Activated naive CD4-positive, alpha-beta T cell treated with anti-CD3 and anti-CD28 coated beads for 36 hours (primary cell): Measurements from ENCODE around the gene REXO2. TPM values are rescaled to one million over a fixed set of nuclear protein-coding genes. Genes with fewer than 3 reads are reported as not detected.
A peak's percentile ranks its signal among the peaks of the same experiment; 100 is the strongest.

Source experiments
- CTCF ChIA-PET: fragments of 350-600 bp; sonication (Branson Sonifier 250); formaldehyde crosslinking; loops from one replicate; lab custom pipeline; 2021; ENCODE audit warnings: antibody characterized with exemption; lab: Charles Lee
- DNase-seq: peaks from one replicate; pipeline ENCODE4 v3.0.0-alpha.2; 2020
- H3K27ac Mint-ChIP-seq: one replicate; pipeline ENCODE4 v1.8.0; 2021; ENCODE audit warnings: mild to moderate bottlenecking, mixed read lengths
- H3K27me3 Mint-ChIP-seq: one replicate; pipeline ENCODE4 v1.8.0; 2021; ENCODE audit warnings: low read depth, mixed read lengths
- H3K36me3 Mint-ChIP-seq: one replicate; pipeline ENCODE4 v1.8.0; 2021; ENCODE audit warnings: low read depth, mixed read lengths
- H3K4me1 Mint-ChIP-seq: one replicate; pipeline ENCODE4 v1.8.0; 2021; ENCODE audit warnings: low read depth, mixed read lengths
- H3K4me3 Mint-ChIP-seq: one replicate; pipeline ENCODE4 v1.8.0; 2021; ENCODE audit warnings: mild to moderate bottlenecking, moderate library complexity, mixed read lengths
- H3K9me3 Mint-ChIP-seq: one replicate; pipeline ENCODE4 v1.8.0; 2021; ENCODE audit warnings: mixed read lengths
- intact Hi-C: fragments of 100-400 bp; cut with micrococcal nuclease; formaldehyde crosslinking; loops from one replicate; pipeline ENCODE4 v1.15.1; 2023
- total RNA-seq, 2 experiments: library from RNA; stranded (reverse); gene quantifications; one replicate each; pipeline ENCODE4 v1.2.3, GENCODE V29; 2021

REXO2 gene
- total RNA-seq: 10 to 100 TPM; 51.1 to 51.4 TPM

DNA sequence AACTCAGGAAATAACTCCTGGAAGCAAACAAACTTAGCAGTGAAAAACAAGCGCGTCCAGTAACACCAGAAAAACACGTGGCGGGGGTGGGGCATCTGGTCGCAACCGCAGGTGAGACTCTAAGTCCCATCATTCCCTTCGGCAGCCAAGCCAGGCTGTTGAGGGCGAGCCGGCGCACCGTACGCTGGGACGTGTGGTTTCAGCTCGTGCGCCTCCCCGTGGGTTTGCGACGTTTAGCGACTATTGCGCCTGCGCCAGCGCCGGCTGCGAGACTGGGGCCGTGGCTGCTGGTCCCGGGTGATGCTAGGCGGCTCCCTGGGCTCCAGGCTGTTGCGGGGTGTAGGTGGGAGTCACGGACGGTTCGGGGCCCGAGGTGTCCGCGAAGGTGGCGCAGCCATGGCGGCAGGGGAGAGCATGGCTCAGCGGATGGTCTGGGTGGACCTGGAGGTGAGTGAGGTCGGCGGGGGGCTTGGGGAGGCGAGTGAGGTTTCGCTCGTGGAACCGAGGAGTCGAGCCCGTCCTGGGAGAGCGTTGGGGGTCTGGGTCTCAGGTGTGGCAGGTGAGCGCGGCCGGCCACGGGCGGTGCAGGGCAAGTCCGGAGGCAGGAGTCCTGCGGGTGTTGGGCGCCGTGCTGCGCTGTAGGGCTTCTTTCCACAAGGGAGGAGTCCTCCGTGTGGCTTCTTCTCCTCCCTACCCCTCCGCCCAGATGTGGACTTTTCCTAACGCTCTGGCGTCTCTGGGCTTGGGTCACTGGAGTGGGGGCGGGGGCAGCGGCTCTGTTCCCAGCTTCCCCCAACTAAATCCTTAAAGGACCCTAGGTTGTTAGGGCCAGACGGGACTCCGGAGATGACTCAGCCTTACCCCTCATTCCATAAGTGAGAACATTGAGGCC, at the start of gene REXO2:
TSS of gene REXO2 (plus strand) at position 239 of the 892 bp plus-strand sequence. CDS start at position 301, 62 bp downstream.
- Mint-ChIP-seq H3K27ac (peak within 1 kb of the TSS; percentile 82), H3K36me3 (peaks cover 9% of the 10 kb centered on the region), H3K4me1 (peaks cover 23% of the 10 kb centered on the region), H3K27me3 (no peaks in the 10 kb centered on the region), H3K9me3 (no peaks in the 10 kb centered on the region), H3K4me3 (peak within 1 kb of the TSS; percentile 94)
- DNase-seq: peak; percentile 95
- intact Hi-C loops: loop anchor here (1.0 to 10.0 kb wide), 7 partner anchors 39 to 565 kb away; partner anchors contain the start of genes C11orf71, RBM7, USP28 and ZBTB16
- CTCF ChIA-PET: interaction anchor here (0.6 to 1.2 kb wide), 4 partner anchors 12 to 813 kb away, joined by 3 to 5 read pairs (median 3); no protein-coding TSS in a partner anchor

DNA sequence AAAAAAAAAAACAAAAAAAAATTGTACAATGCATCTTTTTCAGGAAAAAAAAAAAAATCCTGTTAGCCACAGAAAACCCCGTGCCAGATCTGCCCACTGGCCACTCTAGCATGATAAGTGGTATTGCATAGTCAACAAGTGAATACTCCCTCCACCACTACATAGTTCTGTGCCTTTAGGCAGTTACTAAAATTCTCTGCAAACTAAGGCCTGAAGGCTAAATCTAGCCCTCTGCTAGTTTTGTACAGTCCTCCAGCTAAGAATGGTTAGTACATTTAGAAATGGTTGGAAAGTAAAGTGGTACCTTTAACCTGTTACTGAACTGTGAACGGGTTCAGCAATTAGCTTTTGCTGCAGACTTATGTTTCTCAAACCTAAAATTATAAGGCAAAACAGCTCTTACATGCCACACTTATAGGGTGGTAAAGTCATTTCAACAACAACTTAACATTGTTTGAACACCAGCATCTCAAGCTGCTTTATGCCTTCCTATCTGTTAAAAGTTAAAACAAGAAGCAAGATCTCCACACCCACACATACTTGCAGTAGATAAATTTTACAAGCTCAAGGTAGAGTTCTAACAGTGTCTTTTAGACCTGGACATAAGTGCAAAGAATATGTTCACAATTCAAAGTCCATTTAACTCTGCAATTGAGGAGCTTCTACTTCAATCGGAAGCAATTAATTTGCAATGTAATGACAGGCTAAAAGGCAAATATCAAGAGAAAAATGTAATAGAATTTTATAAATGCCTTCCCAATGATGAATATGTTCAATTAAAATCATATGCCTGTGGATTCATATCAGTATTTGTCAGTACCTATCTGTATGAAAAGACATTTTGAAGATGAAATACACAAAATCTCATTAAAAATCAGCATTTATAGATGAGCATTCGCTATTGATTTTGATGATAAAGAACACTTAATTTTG, 46.3 kb upstream of the REXO2 start:
- peaks cover 2% of the 10 kb centered on the region for H3K36me3 Mint-ChIP-seq
- peaks cover 7% of the 10 kb centered on the region for H3K4me1 Mint-ChIP-seq
- CTCF ChIA-PET: interaction anchor here (0.7 kb wide), 1 partner anchor 12 kb away, joined by 5 read pairs; no protein-coding TSS in a partner anchor
- H3K27me3 Mint-ChIP-seq: no peaks in the 10 kb centered on the region
- DNase-seq: no peak
- no peaks in the 10 kb centered on the region for H3K9me3 Mint-ChIP-seq
- H3K4me3 Mint-ChIP-seq: no peak overlapping the region
- intact Hi-C loops: no loop called here
- no peak overlapping the region for H3K27ac Mint-ChIP-seq

DNA sequence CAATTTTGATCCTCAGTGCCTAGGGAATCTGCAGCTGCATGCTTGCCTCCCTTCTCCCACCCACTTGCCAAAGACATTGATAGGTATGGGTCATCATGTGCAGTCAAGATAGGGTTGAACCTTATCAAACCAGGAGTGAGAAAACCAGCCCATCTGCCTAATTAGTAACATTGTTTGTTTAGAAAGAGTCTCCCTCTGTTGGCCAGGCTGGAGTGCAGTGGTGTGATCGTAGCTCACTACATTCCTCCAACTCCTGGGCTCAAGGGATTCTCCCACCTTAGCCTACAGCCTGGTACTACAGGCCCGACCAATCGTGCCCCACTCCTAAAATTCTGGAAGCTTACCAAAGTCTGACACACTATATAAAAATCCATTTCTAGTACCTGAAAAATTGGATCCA, 43.5 kb upstream of the REXO2 start:
- H3K27me3 Mint-ChIP-seq: no peaks in the 10 kb centered on the region
- no peaks in the 10 kb centered on the region for H3K9me3 Mint-ChIP-seq
- H3K36me3 Mint-ChIP-seq: peaks cover 9% of the 10 kb centered on the region
- DNase-seq: no peak
- intact Hi-C loops: no loop called here
- no peak overlapping the region for H3K4me3 Mint-ChIP-seq
- CTCF ChIA-PET: interaction anchor here (1.5 to 1.7 kb wide), 2 partner anchors 9 to 55 kb away, joined by 3 to 7 read pairs; no protein-coding TSS in a partner anchor
- H3K27ac Mint-ChIP-seq: no peak overlapping the region
- peaks cover 17% of the 10 kb centered on the region for H3K4me1 Mint-ChIP-seq

DNA sequence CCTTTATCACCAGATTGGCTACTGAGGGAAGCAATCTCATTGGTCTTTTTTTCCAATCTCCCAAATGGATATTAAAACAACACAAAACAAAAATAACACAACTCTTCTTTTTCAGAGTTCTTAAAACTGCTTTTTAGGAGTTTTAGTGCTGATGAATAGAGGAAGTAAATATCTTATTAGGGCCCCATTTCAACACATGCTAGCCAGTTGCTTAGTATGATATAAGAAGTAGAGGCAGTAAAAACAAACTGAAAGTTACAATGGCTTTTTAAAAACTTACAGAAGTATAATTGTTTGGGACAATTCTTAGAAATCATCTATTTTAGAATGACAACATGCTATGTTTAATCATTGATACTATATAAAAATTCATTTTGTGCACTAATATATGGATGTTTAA, 42.4 kb upstream of the REXO2 start:
- Mint-ChIP-seq H3K9me3 (no peaks in the 10 kb centered on the region), H3K36me3 (peaks cover 10% of the 10 kb centered on the region), H3K4me1 (peaks cover 18% of the 10 kb centered on the region), H3K4me3 (no peak overlapping the region), H3K27me3 (no peaks in the 10 kb centered on the region), H3K27ac (no peak overlapping the region)
- CTCF ChIA-PET: no interaction called here
- intact Hi-C loops: no loop called here
- DNase-seq: no peak

GRCh38 chr11:114397349-114397982, 41.8 kb upstream of the REXO2 start:
- H3K27me3 Mint-ChIP-seq: no peaks in the 10 kb centered on the region
- intact Hi-C loops: no loop called here
- no peak overlapping the region for H3K4me3 Mint-ChIP-seq
- H3K36me3 Mint-ChIP-seq: peaks cover 12% of the 10 kb centered on the region
- H3K27ac Mint-ChIP-seq: no peak overlapping the region
- H3K4me1 Mint-ChIP-seq: peaks cover 22% of the 10 kb centered on the region
- no peaks in the 10 kb centered on the region for H3K9me3 Mint-ChIP-seq
- CTCF ChIA-PET: no interaction called here
- DNase-seq: no peak

DNA sequence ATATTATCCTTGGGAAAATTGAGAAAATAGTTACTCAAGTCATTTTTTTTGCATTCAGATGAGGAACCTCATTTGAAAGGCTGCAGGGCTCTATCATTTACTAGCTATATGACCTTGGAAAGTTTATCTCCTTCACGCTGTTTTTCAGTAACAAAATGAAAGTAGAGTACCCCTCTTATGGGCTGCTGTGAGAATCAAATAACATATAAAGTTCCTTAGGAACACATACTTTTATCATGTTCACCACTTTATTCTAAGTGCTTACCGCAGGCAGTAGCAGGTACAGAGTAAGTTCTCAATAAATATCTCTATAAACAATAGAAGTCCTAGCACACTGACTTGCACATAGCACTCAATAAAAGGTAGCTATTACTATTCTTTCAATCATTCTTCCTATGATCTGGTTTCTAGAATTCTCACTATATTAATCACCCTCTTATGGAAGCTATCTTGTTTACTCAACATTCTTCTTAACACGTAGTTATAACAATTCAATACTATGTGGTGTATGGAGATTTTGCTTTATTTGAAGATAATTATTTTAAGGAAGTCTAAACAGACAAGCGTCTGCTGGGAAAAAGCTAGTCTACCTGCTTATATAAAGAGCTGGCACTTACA, 40.9 kb upstream of the REXO2 start:
- no peak for DNase-seq
- no peaks in the 10 kb centered on the region for H3K9me3 Mint-ChIP-seq
- H3K36me3 Mint-ChIP-seq: peaks cover 15% of the 10 kb centered on the region
- peak overlapping the region; percentile 7 for H3K27ac Mint-ChIP-seq
- peaks cover 30% of the 10 kb centered on the region for H3K4me1 Mint-ChIP-seq
- H3K4me3 Mint-ChIP-seq: peak overlapping the region; percentile 90
- intact Hi-C loops: no loop called here
- H3K27me3 Mint-ChIP-seq: no peaks in the 10 kb centered on the region
- CTCF ChIA-PET: interaction anchor here (0.9 kb wide), 1 partner anchor 42 kb away, joined by 3 read pairs; no protein-coding TSS in a partner anchor

GRCh38 chr11:114399490-114400215, 39.6 kb upstream of the REXO2 start:
- H3K27ac Mint-ChIP-seq: peak overlapping the region; percentile 97
- DNase-seq: no peak
- H3K4me1 Mint-ChIP-seq: peaks cover 38% of the 10 kb centered on the region
- peak overlapping the region; percentile 90 for H3K4me3 Mint-ChIP-seq
- no peaks in the 10 kb centered on the region for H3K9me3 Mint-ChIP-seq
- H3K36me3 Mint-ChIP-seq: peaks cover 21% of the 10 kb centered on the region
- no peaks in the 10 kb centered on the region for H3K27me3 Mint-ChIP-seq
- intact Hi-C loops: loop anchor here (1.0 to 10.0 kb wide), 7 partner anchors 40 to 1085 kb away; partner anchors contain the start of genes CLDN25, REXO2, TTC12 and USP28
- CTCF ChIA-PET: no interaction called here

DNA sequence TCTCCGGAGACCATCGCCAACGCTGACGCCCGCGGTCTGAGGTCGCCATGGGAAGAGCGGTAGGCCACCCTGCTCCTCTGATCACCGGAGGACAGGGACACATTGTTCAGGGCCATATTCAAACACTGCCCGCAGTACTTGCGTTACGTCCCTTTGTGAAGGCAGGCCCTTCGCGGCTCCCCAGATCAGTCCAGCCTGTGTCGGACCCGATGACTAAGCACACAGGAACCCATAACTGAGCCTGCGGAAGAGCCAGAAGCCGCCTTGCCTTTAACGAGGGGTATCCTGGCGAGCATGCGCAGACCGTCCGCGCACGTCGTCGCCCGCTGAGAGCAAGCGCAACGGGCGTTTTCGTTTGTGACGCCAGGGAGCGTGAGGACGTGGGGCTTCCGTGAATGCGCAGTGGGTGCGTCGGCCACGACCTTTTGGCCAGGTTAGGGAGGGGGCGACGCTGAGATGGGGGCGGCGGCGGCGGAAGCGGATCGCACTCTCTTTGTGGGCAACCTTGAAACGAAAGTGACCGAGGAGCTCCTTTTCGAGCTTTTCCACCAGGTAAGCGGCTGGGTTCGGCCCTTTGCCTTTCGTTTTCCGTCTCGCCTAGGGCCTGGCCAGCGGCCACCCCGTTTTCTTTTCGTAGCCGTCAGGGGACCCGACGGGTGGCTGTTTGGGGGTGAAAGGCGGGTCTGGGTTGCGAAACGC, 38.9 kb upstream of the REXO2 start, which contains the start of the genes C11orf71 and RBM7:
TSS of gene C11orf71 (minus strand) at position 296 of the 699 bp plus-strand sequence. CDS start at position 116, 180 bp downstream.
TSS of gene RBM7 (plus strand) at position 451 of the 699 bp plus-strand sequence. CDS start at position 457, 6 bp downstream.
- CTCF ChIA-PET: no interaction called here
- peaks cover 44% of the 10 kb centered on the region for H3K4me1 Mint-ChIP-seq
- intact Hi-C loops: loop anchor here (1.0 to 10.0 kb wide), 7 partner anchors 39 to 1086 kb away; partner anchors contain the start of genes CLDN25, REXO2, TTC12 and USP28

GRCh38 chr11:114400915-114401223, 38.4 kb upstream of the REXO2 start:
- Mint-ChIP-seq H3K9me3 (no peaks in the 10 kb centered on the region), H3K27me3 (no peaks in the 10 kb centered on the region), H3K4me1 (peaks cover 49% of the 10 kb centered on the region), H3K27ac (peak overlapping the region; percentile 97), H3K36me3 (peaks cover 30% of the 10 kb centered on the region), H3K4me3 (peak overlapping the region; percentile 90)
- CTCF ChIA-PET: no interaction called here
- no peak for DNase-seq
- intact Hi-C loops: loop anchor here (1.0 to 10.0 kb wide), 7 partner anchors 38 to 1086 kb away; partner anchors contain the start of genes CLDN25, REXO2, TTC12 and USP28

More for the DNA sequence above, 38.9 kb upstream of the REXO2 start, which contains the start of the genes C11orf71 and RBM7:
- Mint-ChIP-seq H3K9me3 (no peaks in the 10 kb centered on the region), H3K4me3 (peak within 1 kb of the TSS; percentile 90), H3K27me3 (no peaks in the 10 kb centered on the region), H3K36me3 (peaks cover 25% of the 10 kb centered on the region), H3K27ac (peak within 1 kb of the TSS; percentile 97)
- peak; percentile 98 for DNase-seq

DNA sequence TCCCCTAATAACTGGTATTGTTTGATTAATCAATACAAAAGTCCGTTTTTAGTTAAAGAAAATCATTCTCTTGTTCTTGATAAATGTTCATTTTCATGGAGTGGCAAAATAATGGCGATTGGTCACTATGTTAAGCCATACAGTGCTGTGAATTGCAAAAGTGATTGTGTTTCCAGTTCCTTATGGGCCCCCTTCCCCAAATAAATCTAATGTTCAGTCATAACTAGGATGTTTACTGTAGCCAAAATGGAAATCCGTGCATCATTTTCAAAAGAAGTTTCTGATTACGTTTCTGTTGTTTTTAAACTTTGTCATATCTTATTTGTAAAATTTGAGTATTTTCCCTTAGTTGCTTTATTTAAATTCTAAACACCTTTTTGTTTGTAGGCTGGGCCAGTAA, 38.0 kb upstream of the REXO2 start:
- no peaks in the 10 kb centered on the region for H3K27me3 Mint-ChIP-seq
- H3K9me3 Mint-ChIP-seq: no peaks in the 10 kb centered on the region
- H3K4me1 Mint-ChIP-seq: peaks cover 52% of the 10 kb centered on the region
- H3K36me3 Mint-ChIP-seq: peaks cover 33% of the 10 kb centered on the region
- peak overlapping the region; percentile 90 for H3K4me3 Mint-ChIP-seq
- DNase-seq: no peak
- CTCF ChIA-PET: interaction anchor here (1.0 kb wide), 1 partner anchor 10 kb away, joined by 3 read pairs; no protein-coding TSS in a partner anchor
- intact Hi-C loops: loop anchor here (2.0 to 10.0 kb wide), 5 partner anchors 53 to 1087 kb away; partner anchors contain the start of genes CLDN25, TTC12 and ZW10
- peak overlapping the region; percentile 97 for H3K27ac Mint-ChIP-seq
